Mammary epithelial cell (primary cell): ENCODE measurements around the gene OLFM1.

Source experiments
- EZH2 ChIP-seq: IDR thresholded peaks from 2 replicates; pipeline ENCODE4 v1.6.1; 2012; ENCODE audit warnings: low read length, inconsistent platforms, borderline replicate concordance
- TF ChIP-seq, protein P1 (sequence below), 2 donors: IDR thresholded peaks in 1 of 2; conservative IDR thresholded peaks in 1 of 2; 2 replicates each; pipeline ENCODE4 v1.5.1; 2011 to 2012; ENCODE audit warnings: inconsistent platforms in 2 of 2, low read length in 2 of 2, mild to moderate bottlenecking in 2 of 2, control low read depth in 1 of 2, low read depth in 1 of 2; ENCODE audit not compliant: insufficient read depth in 1 of 2; ENCODE audit errors: extremely low read depth in 1 of 2

DNA sequence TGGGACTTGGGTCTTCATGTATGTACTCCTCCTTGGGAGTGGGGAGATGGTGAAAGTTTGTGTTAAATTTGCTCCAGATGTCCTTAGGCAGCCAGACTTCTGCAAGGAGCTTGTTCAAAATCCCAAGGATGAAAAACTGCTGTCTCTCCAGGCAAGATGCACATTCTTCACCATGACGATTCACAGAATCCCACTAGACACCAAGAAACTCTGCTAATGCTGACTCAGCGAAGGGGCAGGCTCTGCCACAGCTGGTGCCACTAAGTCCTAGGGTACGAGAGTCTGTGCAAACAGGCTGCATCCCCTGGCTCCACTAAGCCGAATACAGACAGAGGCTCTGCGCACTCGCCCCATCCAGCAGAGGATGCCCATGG, 71.1 kb downstream of the OLFM1 start:
- TF ChIP-seq, protein P1, sequence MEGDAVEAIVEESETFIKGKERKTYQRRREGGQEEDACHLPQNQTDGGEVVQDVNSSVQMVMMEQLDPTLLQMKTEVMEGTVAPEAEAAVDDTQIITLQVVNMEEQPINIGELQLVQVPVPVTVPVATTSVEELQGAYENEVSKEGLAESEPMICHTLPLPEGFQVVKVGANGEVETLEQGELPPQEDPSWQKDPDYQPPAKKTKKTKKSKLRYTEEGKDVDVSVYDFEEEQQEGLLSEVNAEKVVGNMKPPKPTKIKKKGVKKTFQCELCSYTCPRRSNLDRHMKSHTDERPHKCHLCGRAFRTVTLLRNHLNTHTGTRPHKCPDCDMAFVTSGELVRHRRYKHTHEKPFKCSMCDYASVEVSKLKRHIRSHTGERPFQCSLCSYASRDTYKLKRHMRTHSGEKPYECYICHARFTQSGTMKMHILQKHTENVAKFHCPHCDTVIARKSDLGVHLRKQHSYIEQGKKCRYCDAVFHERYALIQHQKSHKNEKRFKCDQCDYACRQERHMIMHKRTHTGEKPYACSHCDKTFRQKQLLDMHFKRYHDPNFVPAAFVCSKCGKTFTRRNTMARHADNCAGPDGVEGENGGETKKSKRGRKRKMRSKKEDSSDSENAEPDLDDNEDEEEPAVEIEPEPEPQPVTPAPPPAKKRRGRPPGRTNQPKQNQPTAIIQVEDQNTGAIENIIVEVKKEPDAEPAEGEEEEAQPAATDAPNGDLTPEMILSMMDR (conservative IDR thresholded peaks at IDR 0.05 in 1 of 2, IDR thresholded peaks at IDR 0.05 in 1 of 2; ENCODE audit: extremely low read depth in 1 of 2, insufficient read depth in 1 of 2, low read depth in 1 of 2, low read length in 2 of 2): no peak
- TF ChIP-seq EZH2: no peak
